ENCODE results near the gene EDEM1.

- no peak for TF ChIP-seq EZH2 (IDR thresholded peaks at IDR 0.05; ENCODE audit: insufficient read depth, poor library complexity, severe bottlenecking)
- no peak for TF ChIP-seq EZH2phosphoT487 (IDR thresholded peaks at IDR 0.05; ENCODE audit: insufficient read depth, low read depth)
Measured at GRCh38 chr3:5239602-5240001, 52.1 kb downstream of the EDEM1 start.
